Bronchial epithelial cell (primary cell): ENCODE measurements around the gene MRPL22. TPM values are rescaled to one million over a fixed set of nuclear protein-coding genes. Genes with fewer than 3 reads are reported as not detected.
A peak's percentile ranks its signal among the peaks of the same experiment; 100 is the strongest.

ENCODE experiments used
- DNase-seq: peaks from one replicate; pipeline ENCODE4 v3.0.0-alpha.2; 2010; ENCODE audit warnings: low read depth
- FAIRE-seq: peaks from 2 replicates; lab custom pipeline; 2011; peaks lifted over from hg19 to GRCh38; lab: Jason Lieb, UNC
- H3K27me3 ChIP-seq: 2 replicates; pipeline ENCODE4 v1.5.1; 2011; ENCODE audit warnings: low read length; ENCODE audit not compliant: control insufficient read depth, insufficient read depth
- H3K36me3 ChIP-seq: 2 replicates; pipeline ENCODE4 v1.5.1; 2011; ENCODE audit warnings: low read length; ENCODE audit not compliant: control insufficient read depth, insufficient read depth
- H3K4me3 ChIP-seq: 2 replicates; pipeline ENCODE4 v1.5.1; 2011; ENCODE audit warnings: mild to moderate bottlenecking, low read depth, low read length, control low read depth
- total RNA-seq: library from RNA; depleted of rRNA; stranded (reverse); fragments of >200 nt; gene quantifications from 2 replicates; pipeline ENCODE4 v1.2.1, GENCODE V29; 2014
- TF ChIP-seq, protein P1 (sequence below): IDR thresholded peaks from 2 replicates; pipeline ENCODE4 v1.5.1; 2011; ENCODE audit warnings: mild to moderate bottlenecking, moderate library complexity, low read length, control low read depth, inconsistent platforms; ENCODE audit not compliant: insufficient read depth, severe bottlenecking

The MRPL22 gene
- total RNA-seq, 1 donor from 2014 or later = 14.2 TPM

DNA sequence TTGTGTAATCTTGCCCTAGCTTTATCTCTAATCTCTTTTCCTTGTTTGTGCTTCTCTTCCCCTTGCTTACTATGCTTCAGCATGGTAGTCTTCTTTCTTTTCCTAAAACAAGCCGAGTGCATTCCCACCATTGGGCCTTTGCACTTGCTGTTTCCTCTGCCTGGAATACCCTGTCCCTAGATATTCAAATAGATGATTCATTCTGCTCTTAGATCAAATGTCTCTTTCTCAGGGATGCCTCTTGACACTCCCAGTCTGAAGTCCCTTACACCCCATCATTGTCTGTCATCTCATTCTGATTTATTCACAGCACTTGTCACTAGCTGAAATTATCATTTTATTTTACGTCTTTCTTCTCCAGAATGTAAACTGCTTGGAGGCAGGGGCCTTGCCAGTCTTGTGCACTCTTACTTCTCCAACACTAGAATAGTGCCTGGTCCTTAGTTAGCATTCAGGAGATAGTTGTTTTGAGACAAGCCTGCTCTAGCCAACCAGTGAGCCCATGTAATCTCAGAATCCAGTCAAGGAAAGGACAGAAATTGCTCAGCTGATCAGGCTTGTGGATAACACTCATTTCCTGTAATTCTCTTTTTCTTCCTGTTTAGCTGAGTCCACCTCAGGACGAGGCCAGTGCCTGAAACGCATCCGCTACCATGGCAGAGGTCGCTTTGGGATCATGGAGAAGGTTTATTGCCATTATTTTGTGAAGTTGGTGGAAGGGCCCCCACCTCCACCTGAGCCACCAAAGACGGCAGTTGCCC is 25.4 kb downstream of the MRPL22 start:
- no peak overlapping the region for H3K4me3 ChIP-seq
- DNase-seq (no peak), FAIRE-seq (no peak)
- no peaks in the 10 kb centered on the region for H3K27me3 ChIP-seq
- TF ChIP-seq, protein P1, sequence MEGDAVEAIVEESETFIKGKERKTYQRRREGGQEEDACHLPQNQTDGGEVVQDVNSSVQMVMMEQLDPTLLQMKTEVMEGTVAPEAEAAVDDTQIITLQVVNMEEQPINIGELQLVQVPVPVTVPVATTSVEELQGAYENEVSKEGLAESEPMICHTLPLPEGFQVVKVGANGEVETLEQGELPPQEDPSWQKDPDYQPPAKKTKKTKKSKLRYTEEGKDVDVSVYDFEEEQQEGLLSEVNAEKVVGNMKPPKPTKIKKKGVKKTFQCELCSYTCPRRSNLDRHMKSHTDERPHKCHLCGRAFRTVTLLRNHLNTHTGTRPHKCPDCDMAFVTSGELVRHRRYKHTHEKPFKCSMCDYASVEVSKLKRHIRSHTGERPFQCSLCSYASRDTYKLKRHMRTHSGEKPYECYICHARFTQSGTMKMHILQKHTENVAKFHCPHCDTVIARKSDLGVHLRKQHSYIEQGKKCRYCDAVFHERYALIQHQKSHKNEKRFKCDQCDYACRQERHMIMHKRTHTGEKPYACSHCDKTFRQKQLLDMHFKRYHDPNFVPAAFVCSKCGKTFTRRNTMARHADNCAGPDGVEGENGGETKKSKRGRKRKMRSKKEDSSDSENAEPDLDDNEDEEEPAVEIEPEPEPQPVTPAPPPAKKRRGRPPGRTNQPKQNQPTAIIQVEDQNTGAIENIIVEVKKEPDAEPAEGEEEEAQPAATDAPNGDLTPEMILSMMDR = no peak
- peaks cover 2% of the 10 kb centered on the region for H3K36me3 ChIP-seq

DNA sequence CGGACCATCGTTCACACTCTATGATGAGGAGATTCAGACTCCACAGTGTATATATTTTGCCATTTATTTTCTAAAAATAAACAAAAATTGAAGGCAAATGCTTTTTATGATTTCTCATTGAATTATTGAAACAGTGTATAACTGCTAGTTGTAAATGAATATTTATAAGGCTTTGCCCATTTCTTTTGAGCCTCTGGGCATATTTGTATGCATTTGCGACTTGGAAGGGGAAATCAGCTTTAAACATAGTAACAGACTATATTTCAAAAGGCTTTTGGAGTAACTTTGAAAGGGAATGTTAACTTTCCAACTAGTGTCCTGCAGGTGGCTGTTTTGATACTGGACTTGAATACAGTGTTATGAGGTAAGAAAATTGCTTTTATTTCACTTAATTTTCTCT is 26.0 kb downstream of the MRPL22 start:
- FAIRE-seq = no peak
- H3K36me3 ChIP-seq = no peaks in the 10 kb centered on the region
- H3K27me3 ChIP-seq = no peaks in the 10 kb centered on the region
- TF ChIP-seq, protein P1 = no peak
- no peak overlapping the region for H3K4me3 ChIP-seq
- DNase-seq = no peak

GRCh38 chr5:154967421-154968024 is 26.6 kb downstream of the MRPL22 start:
- DNase-seq (peak; percentile 18), FAIRE-seq (no peak)
- TF ChIP-seq, protein P1 = peak; percentile 44
- no peaks in the 10 kb centered on the region for H3K36me3 ChIP-seq
- no peaks in the 10 kb centered on the region for H3K27me3 ChIP-seq
- no peak overlapping the region for H3K4me3 ChIP-seq

DNA sequence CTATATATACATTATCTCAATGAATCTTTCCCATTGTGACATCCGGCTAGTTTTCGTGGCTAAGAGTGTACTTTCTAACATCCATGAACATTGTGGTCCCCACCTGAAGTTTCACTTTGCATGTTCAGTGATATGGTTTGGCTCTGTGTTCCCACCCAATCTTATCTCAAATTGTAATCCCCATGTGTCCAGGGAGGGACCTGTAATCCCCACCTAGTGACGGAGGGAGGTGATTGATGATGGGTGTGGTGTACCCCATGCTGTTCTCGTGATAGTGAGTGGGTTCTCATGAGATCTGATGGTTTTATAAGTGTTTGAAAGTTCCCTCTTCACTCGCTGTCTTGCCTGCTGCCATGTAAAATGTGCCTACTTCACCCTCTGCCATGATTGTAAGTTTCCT is 28.1 kb downstream of the MRPL22 start:
- TF ChIP-seq, protein P1 = no peak
- Histone ChIP-seq H3K4me3 (no peak overlapping the region), H3K27me3 (no peaks in the 10 kb centered on the region), H3K36me3 (no peaks in the 10 kb centered on the region)
- no peak for FAIRE-seq
- DNase-seq = no peak

GRCh38 chr5:154970759-154971158 is 29.9 kb downstream of the MRPL22 start:
- peak; percentile 40 for DNase-seq
- Histone ChIP-seq H3K4me3 (no peak overlapping the region), H3K27me3 (no peaks in the 10 kb centered on the region), H3K36me3 (no peaks in the 10 kb centered on the region)
- FAIRE-seq = no peak
- TF ChIP-seq, protein P1 = no peak
